A673 (cell line): ENCODE measurements around the gene THSD4.

Experiments used
- EZH2 ChIP-seq: fragments of 200-600 bp; sonication (generic); IDR thresholded peaks from 2 replicates; pipeline ENCODE4 v1.6.1; 2017; ENCODE audit warnings: borderline replicate concordance, low read depth, mild to moderate bottlenecking, mixed read lengths, antibody characterized with exemption, low read length; ENCODE audit not compliant: poor library complexity, severe bottlenecking
- TF ChIP-seq, protein P1 (sequence below): fragments of 300-800, 200-600 bp; sonication (generic); conservative IDR thresholded peaks from 2 replicates; pipeline ENCODE4 v1.5.1; 2017; ENCODE audit warnings: low read depth, mild to moderate bottlenecking, antibody characterized with exemption, low read length, moderate library complexity, mixed read lengths

DNA sequence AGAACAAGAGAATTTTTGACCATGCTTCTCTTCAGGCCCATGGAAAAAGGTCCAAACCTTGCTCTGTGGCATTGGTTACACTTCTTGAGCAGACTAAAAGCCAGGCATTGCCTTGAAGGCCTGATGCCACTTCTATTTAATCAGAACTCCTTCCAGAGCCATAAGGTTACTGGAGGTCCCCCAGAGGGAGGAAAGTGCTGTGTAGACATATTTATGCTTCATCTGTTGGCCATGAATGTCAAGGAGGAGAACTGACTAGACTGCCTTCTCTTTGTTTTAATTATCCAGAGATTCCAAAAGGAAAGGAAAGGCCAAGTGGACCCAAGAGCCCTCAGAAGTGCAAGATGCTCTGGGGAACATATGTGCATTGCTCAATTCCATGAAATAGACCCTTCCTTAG, 402.5 kb downstream of the THSD4 start:
- TF ChIP-seq, protein P1, sequence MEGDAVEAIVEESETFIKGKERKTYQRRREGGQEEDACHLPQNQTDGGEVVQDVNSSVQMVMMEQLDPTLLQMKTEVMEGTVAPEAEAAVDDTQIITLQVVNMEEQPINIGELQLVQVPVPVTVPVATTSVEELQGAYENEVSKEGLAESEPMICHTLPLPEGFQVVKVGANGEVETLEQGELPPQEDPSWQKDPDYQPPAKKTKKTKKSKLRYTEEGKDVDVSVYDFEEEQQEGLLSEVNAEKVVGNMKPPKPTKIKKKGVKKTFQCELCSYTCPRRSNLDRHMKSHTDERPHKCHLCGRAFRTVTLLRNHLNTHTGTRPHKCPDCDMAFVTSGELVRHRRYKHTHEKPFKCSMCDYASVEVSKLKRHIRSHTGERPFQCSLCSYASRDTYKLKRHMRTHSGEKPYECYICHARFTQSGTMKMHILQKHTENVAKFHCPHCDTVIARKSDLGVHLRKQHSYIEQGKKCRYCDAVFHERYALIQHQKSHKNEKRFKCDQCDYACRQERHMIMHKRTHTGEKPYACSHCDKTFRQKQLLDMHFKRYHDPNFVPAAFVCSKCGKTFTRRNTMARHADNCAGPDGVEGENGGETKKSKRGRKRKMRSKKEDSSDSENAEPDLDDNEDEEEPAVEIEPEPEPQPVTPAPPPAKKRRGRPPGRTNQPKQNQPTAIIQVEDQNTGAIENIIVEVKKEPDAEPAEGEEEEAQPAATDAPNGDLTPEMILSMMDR: no peak
- TF ChIP-seq EZH2: no peak
